ENCODE results near the gene MED12L.
"Not testable (repeated sequence)": the region's sequence is repeated elsewhere in the genome, so short reads cannot be mapped to it uniquely, and the experiment has no call there.

The MED12L gene

DNA sequence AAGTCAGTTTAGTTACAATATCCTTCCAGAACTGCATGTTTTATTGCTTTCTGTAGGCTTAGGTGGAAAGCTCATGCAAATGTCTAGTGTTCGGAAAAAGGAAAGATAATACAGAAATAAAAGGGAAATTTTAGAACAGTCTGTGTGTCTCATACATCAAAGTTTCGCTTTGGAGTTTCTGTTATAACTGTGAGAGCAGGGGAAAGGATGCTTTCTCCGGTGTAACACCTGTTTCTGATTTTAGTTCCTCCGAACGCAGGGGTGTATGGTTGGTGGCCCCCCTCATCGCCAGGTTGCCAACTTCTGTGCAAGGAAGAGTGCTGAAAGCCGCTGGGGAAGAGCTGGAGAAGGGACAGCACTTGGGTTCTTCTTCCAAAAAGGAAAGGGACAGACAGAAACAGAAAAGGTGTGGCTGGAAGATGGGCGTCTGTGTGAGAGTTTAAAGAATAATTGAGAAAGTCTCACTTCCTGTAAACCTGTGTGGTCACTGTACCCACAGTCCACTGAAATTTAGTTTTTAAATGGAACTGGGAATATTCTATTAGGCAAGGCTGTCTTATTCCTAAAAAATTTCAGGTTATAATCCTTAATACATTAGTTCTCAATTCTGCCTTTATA lies 292.4 kb downstream of the MED12L start:
- H2AFZ ChIP-seq (ENCODE audit: low read depth, low read length) = no peak overlapping the region
- H3K4me1 ChIP-seq (ENCODE audit: insufficient read depth, low read length) = no peaks in the 10 kb centered on the region
- no peaks in the 10 kb centered on the region for H3K27me3 ChIP-seq (ENCODE audit: insufficient read depth, low read length)
- no peaks in the 10 kb centered on the region for H3K9me3 ChIP-seq (ENCODE audit: low read length)
- H3K36me3 ChIP-seq (ENCODE audit: insufficient read depth, low read length) = no peaks in the 10 kb centered on the region
- H3K4me3 ChIP-seq (ENCODE audit: low read length) = no peak overlapping the region

DNA sequence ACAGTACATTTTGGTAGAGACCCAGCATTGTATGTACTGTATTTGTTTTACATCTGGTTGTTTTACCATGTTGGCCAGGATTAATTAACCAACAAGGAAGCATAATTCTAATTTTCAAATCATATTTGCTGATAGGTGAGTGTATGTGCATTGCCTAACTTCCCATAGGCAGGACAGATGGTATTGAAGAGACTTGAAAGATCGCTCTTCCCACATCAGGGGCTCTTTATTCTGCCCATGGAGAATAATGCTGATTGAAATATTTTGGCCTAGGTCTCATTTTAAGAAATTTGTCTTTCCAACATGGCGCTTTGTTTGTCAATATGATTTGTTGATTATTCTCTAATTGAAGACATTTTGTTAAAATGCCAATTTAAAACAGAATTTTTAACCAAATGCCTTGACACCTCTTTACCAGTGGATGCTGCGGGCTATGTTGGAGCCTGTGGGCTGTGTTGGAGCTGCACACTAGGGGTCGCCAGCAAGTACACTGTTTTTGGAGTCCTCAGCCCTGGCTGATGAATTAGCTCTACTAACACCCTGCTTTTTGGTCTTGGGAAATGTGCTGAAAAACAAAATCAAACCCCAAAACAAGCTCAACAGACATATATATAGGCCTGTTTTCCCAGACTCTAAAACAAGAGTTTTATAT lies 293.7 kb downstream of the MED12L start:
- H3K27me3 ChIP-seq (ENCODE audit: insufficient read depth, low read length) = no peaks in the 10 kb centered on the region
- H3K36me3 ChIP-seq (ENCODE audit: insufficient read depth, low read length) = no peaks in the 10 kb centered on the region
- no peak overlapping the region for H2AFZ ChIP-seq (ENCODE audit: low read depth, low read length)
- no peaks in the 10 kb centered on the region for H3K4me1 ChIP-seq (ENCODE audit: insufficient read depth, low read length)
- H3K9me3 ChIP-seq (ENCODE audit: low read length) = no peaks in the 10 kb centered on the region
- no peak overlapping the region for H3K4me3 ChIP-seq (ENCODE audit: low read length)

DNA sequence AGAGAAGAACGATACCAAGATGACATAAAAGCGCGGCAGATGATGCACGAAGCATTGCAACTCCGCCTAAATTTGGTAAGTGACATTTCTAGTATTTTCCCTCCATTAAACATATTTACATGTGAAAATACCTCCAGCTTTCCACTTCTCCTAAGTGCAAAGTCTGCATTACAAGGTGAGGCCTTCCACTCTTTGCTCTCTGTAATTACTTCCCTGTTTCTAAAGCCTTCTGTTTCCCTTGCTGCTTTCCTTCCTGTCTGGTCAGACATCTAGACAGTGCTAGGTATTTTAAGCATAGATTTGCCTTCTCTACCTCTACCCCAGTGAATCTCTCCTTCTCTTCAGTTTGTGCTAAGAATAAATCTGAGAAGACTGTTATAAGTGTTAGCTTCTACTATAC lies 297.2 kb downstream of the MED12L start:
- Histone ChIP-seq H3K36me3 (ENCODE audit: insufficient read depth, low read length) (no peaks in the 10 kb centered on the region), H3K9me3 (ENCODE audit: low read length) (no peaks in the 10 kb centered on the region), H3K4me3 (ENCODE audit: low read length) (no peak overlapping the region), H3K27me3 (ENCODE audit: insufficient read depth, low read length) (no peaks in the 10 kb centered on the region), H3K4me1 (ENCODE audit: insufficient read depth, low read length) (no peaks in the 10 kb centered on the region), H2AFZ (ENCODE audit: low read depth, low read length) (no peak overlapping the region)

DNA sequence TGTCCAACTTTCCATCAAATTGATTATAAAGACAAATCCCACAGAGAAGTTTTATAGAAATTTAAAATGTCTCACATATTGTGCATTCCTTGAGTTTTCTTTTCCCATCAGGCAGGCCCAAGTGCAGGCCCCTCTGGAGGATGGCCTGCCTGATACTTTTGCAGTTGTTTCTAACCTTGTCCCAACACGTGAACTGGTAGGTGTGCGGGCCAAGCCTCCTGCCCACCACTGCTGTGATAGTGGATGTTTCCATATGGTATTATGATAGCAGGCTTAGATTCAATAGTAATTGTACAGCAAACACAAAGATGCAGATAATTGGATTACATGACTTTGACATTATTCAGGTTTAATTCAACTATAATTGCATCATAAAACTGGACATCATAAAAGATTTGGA lies 297.6 kb downstream of the MED12L start:
- Histone ChIP-seq H3K4me3 (ENCODE audit: low read length) (no peak overlapping the region), H3K36me3 (ENCODE audit: insufficient read depth, low read length) (no peaks in the 10 kb centered on the region), H2AFZ (ENCODE audit: low read depth, low read length) (no peak overlapping the region), H3K9me3 (ENCODE audit: low read length) (no peaks in the 10 kb centered on the region), H3K27me3 (ENCODE audit: insufficient read depth, low read length) (no peaks in the 10 kb centered on the region), H3K4me1 (ENCODE audit: insufficient read depth, low read length) (no peaks in the 10 kb centered on the region)

DNA sequence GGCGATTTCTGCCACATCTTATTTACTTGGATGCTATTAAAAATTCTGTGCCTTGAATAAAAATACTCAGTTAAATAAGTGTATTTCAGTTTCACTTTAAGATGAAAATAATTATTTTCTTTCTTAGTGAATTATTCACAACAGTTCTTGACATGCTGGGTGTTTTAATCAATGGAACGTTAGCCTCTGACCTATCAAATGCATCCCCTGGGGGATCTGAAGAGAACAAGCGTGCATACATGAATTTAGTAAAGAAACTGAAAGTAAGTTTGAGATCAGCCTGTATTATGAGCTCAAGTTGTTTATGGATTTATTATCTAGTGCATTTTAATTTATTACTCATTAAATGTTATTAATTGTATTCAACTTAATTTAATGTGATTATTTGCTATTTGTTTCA lies 298.5 kb downstream of the MED12L start:
- no peaks in the 10 kb centered on the region for H3K9me3 ChIP-seq (ENCODE audit: low read length)
- no peaks in the 10 kb centered on the region for H3K36me3 ChIP-seq (ENCODE audit: insufficient read depth, low read length)
- H2AFZ ChIP-seq (ENCODE audit: low read depth, low read length) = no peak overlapping the region
- no peak overlapping the region for H3K4me3 ChIP-seq (ENCODE audit: low read length)
- H3K4me1 ChIP-seq (ENCODE audit: insufficient read depth, low read length) = no peaks in the 10 kb centered on the region
- H3K27me3 ChIP-seq (ENCODE audit: insufficient read depth, low read length) = no peaks in the 10 kb centered on the region

DNA sequence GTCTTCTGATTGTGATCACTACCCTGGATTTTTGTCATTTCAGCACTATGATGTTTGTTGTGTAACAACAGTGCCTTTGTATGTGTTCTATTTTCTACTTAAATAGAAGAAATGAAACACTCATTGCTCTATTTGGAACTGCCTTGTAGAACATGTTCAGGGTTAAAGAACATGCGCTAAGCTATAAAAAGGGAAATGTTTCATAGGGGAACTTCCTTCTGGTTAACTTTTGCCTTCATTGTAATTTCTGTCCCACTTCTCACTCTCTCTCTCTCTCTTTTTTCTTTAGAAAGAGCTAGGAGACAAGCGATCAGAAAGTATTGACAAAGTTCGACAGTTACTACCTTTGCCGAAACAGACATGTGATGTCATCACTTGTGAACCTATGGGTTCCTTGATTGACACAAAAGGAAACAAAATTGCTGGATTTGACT lies 299.3 kb downstream of the MED12L start, which contains the start of gene P2RY12:
P2RY12 (minus strand) TSS at position 13 of the 434 bp plus-strand sequence. CDS start 45,908 bp downstream, outside the sequence.
- H3K36me3 ChIP-seq (ENCODE audit: insufficient read depth, low read length) = no peaks in the 10 kb centered on the region
- H3K4me1 ChIP-seq (ENCODE audit: insufficient read depth, low read length) = no peaks in the 10 kb centered on the region
- H3K27me3 ChIP-seq (ENCODE audit: insufficient read depth, low read length) = no peaks in the 10 kb centered on the region
- H3K4me3 ChIP-seq (ENCODE audit: low read length) = no peak within 1 kb of the TSS
- H2AFZ ChIP-seq (ENCODE audit: low read depth, low read length) = no peak within 1 kb of the TSS
- no peaks in the 10 kb centered on the region for H3K9me3 ChIP-seq (ENCODE audit: low read length)

DNA sequence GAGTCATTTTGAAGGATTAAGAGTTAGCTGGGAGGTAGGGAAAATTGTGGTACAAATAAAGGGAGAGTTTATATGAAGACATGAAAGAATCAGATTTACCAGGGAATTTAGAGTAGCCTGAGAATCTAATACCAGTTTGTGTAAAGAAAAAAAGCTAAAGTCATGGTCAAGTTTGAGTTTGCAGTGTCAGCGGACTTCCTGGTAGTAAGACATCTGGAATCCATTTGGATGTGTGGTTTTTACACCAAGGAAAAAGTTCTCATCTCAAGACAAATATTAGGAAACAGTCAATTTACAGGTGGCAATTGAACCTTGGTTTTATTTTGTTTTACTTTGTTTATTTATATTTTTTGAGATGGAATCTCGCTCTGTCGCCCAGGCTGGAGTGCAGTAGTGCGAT lies 300.6 kb downstream of the MED12L start:
- H3K4me1 ChIP-seq (ENCODE audit: insufficient read depth, low read length) = no peaks in the 10 kb centered on the region
- H3K27me3 ChIP-seq (ENCODE audit: insufficient read depth, low read length) = no peaks in the 10 kb centered on the region
- no peak overlapping the region for H2AFZ ChIP-seq (ENCODE audit: low read depth, low read length)
- no peaks in the 10 kb centered on the region for H3K36me3 ChIP-seq (ENCODE audit: insufficient read depth, low read length)
- H3K9me3 ChIP-seq (ENCODE audit: low read length) = no peaks in the 10 kb centered on the region
- H3K4me3 ChIP-seq (ENCODE audit: low read length) = no peak overlapping the region

DNA sequence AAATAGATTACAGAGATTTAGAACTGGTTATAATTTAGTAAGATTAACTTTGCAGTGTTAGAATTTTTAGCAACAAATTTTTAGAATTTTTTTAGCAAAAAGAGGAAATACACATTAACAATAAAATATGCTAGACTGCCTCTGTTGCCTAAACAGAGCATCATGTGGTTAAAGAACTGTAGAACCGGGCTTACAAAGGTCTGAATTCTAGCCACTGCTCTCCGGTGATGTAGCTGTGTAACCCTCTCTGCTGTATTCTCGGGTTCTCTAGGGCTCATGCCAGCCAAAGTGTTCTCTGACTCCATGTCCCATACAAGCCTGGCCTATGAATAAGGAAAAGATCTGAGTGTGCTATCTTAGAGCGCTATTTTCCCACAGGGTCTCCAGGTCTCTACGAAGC lies 302.0 kb downstream of the MED12L start:
- Histone ChIP-seq H3K4me1 (ENCODE audit: insufficient read depth, low read length) (no peaks in the 10 kb centered on the region), H3K4me3 (ENCODE audit: low read length) (no peak overlapping the region), H3K9me3 (ENCODE audit: low read length) (no peaks in the 10 kb centered on the region), H2AFZ (ENCODE audit: low read depth, low read length) (no peak overlapping the region), H3K36me3 (ENCODE audit: insufficient read depth, low read length) (no peaks in the 10 kb centered on the region), H3K27me3 (ENCODE audit: insufficient read depth, low read length) (no peaks in the 10 kb centered on the region)

DNA sequence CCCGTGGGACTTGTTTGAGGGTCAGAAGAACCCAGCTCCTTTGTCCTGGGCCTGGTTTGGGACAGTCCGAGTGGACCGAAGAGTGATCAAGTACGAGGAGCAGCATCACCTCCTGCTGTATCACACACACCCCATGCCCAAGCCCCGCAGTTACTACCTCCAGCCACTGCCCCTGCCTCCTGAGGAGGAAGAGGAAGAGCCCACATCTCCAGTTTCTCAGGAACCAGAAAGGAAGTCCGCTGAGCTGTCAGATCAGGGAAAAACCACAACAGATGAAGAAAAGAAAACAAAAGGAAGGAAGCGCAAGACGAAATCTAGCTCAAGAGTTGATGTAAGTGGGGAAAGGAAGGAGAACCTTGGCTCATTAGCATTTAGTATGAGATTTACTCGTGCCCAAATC lies 302.4 kb downstream of the MED12L start:
- Histone ChIP-seq H2AFZ (ENCODE audit: low read depth, low read length) (no peak overlapping the region), H3K9me3 (ENCODE audit: low read length) (no peaks in the 10 kb centered on the region), H3K4me1 (ENCODE audit: insufficient read depth, low read length) (no peaks in the 10 kb centered on the region), H3K27me3 (ENCODE audit: insufficient read depth, low read length) (no peaks in the 10 kb centered on the region), H3K4me3 (ENCODE audit: low read length) (no peak overlapping the region), H3K36me3 (ENCODE audit: insufficient read depth, low read length) (no peaks in the 10 kb centered on the region)

DNA sequence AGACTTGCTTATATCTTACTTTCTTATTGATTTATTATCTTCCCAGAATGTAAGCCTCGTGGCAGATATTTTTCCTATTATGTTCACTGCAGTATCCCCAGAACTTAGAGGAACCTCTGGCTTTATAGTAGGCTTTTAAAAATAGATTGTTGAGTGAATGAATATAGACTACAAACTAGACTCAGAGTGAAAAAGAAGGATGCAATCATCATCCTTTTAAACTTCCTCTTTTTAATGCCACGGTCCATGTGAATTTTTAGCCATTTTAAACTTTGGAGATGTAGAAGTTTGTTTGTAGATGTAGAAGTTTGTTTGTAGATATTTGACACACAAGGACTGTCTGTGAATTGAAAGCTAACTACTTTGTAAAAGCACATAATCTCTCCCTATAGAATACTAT lies 306.3 kb downstream of the MED12L start:
- Histone ChIP-seq H3K27me3 (ENCODE audit: insufficient read depth, low read length) (no peaks in the 10 kb centered on the region), H3K4me3 (ENCODE audit: low read length) (no peak overlapping the region), H3K9me3 (ENCODE audit: low read length) (no peaks in the 10 kb centered on the region), H3K36me3 (ENCODE audit: insufficient read depth, low read length) (no peaks in the 10 kb centered on the region), H3K4me1 (ENCODE audit: insufficient read depth, low read length) (no peaks in the 10 kb centered on the region), H2AFZ (ENCODE audit: low read depth, low read length) (no peak overlapping the region)

DNA sequence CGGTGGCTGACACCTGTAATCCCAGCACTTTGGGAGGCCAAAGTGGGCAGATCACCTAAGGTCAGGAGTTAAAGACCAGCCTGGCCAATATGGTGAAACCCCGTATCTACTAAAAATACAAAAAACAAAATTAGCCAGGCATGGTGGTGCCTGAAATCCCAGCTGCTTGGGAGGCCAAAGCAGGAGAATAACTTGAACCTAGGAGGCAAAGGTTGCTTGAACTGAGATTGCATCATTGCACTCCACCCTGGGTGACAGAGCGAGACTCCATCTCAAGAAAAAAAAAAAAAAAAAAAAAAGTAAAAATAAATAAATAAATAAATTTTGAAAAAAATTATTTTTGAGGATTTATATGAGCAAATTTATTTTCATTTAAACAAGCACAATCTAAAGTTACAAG lies 306.7 kb downstream of the MED12L start:
- H3K9me3 ChIP-seq (ENCODE audit: low read length); H3K27me3 ChIP-seq (ENCODE audit: insufficient read depth, low read length); H2AFZ ChIP-seq (ENCODE audit: low read depth, low read length); H3K4me1 ChIP-seq (ENCODE audit: insufficient read depth, low read length); H3K4me3 ChIP-seq (ENCODE audit: low read length); H3K36me3 ChIP-seq (ENCODE audit: insufficient read depth, low read length): not testable (repeated sequence)

DNA sequence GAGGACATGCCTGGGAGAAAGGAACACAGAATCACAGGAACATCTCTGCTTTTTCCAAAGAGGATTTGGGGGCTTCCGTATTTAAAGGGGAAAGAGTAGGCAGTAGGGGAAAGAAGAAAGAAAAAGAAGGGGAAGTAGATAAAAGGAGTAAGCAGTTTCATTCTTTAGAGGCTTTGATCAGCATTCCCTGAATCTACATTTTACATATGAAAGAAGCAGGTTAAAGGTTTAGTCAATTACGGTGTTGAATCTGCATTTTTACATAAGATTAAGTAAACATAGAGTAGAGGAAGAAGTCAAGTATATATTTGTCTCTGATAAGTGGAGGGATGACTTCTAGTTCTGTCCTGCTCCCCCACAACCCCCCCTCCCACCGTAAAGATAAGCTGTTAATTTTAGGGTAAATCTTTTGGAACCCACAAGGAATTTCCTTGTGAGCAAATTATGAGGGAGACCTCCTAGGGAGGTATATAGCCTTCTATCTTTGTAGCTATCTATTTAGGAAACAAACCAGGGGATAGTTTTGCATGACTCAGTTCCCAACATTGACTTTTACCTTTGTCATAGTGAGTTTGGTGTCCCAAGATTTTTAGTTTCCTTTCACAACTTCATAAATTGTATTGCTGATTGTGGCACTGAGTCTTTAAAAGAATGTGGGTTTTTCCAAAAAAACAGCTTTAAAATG lies 307.8 kb downstream of the MED12L start:
- Histone ChIP-seq H3K36me3 (ENCODE audit: insufficient read depth, low read length) (no peaks in the 10 kb centered on the region), H2AFZ (ENCODE audit: low read depth, low read length) (no peak overlapping the region), H3K9me3 (ENCODE audit: low read length) (no peaks in the 10 kb centered on the region), H3K27me3 (ENCODE audit: insufficient read depth, low read length) (no peaks in the 10 kb centered on the region), H3K4me3 (ENCODE audit: low read length) (no peak overlapping the region), H3K4me1 (ENCODE audit: insufficient read depth, low read length) (no peaks in the 10 kb centered on the region)

DNA sequence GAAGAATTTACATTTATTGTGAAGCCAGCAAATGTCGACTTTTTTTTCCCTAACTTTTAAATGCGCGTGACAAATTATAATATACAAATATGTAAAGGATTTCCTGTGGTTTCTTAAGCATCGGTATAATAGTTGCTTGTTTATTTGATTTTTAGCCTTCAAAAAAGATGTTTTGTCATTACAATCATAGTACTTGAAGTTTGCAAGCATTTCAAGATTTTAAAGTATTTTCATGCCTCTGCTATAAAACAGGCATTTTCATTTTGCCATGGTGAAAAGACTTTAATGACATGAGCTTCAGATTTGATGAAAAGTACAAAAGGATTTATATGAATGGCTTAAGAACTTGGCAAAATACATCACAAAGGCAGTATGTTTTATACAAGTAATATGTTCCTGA lies 308.5 kb downstream of the MED12L start:
- H3K4me3 ChIP-seq (ENCODE audit: low read length) = no peak overlapping the region
- no peaks in the 10 kb centered on the region for H3K4me1 ChIP-seq (ENCODE audit: insufficient read depth, low read length)

More for the DNA sequence above, 308.5 kb downstream of the MED12L start:
- H3K36me3 ChIP-seq (ENCODE audit: insufficient read depth, low read length) = no peaks in the 10 kb centered on the region
- no peak overlapping the region for H2AFZ ChIP-seq (ENCODE audit: low read depth, low read length)
- no peaks in the 10 kb centered on the region for H3K27me3 ChIP-seq (ENCODE audit: insufficient read depth, low read length)
- no peaks in the 10 kb centered on the region for H3K9me3 ChIP-seq (ENCODE audit: low read length)

Measured in neuron (in vitro differentiated cells).